K562 (cell line): Measurements from ENCODE around the gene PRDM11. TPM values are rescaled to one million over a fixed set of nuclear protein-coding genes. Genes with fewer than 3 reads are reported as not detected.

Experiments used
- ATAC-seq: fragments of 200-7000 bp; cut with Tn5 transposase; 3 replicates; pipeline ENCODE4 v1.9.1; 2020; ENCODE audit warnings: moderate library complexity
- BruUV-seq: library from RNA; stranded (reverse); fragments of 400-500 nt; replicated peaks from 2 replicates; lab custom pipeline; 2021; lab: Mats Ljungman, UMichigan
- CTCF ChIA-PET: fragments of 300-600 bp; formaldehyde crosslinking; extraction: SDS; loops from one replicate; lab custom pipeline; 2021; ENCODE audit warnings: low intra/inter-chr PET ratio; lab: Yijun Ruan, JAX
- POLR2A ChIA-PET: fragments of 300-600, 350-650 bp; sonication (Branson Sonifier 250); formaldehyde crosslinking; extraction: SDS; loops from one replicate; lab custom pipeline; 2021; ENCODE audit warnings: antibody characterized with exemption, inconsistent platforms; lab: Yijun Ruan, JAX
- DNase-seq, 4 experiments: peaks; one replicate each; pipeline versions ENCODE4 v3.0.0 to v3.0.0-alpha.2; 2011 to 2018; ENCODE audit warnings: low spot score in 3 of 4, mixed read lengths in 3 of 4; ENCODE audit errors: extremely low read depth in 1 of 4
- FAIRE-seq: peaks from 2 replicates; lab custom pipeline; 2011; peaks lifted over from hg19 to GRCh38; lab: Jason Lieb, UNC
- H2AFZ ChIP-seq: 2 replicates; pipeline ENCODE4 v1.6.0; 2011; ENCODE audit warnings: low read depth, low read length, control low read depth, inconsistent platforms
- H3K27ac ChIP-seq: fragments of 200-600 bp; 3 replicates; pipeline ENCODE4 v1.8.0; 2011; ENCODE audit warnings: low read depth, mild to moderate bottlenecking, control low read depth, inconsistent platforms, low read length, moderate library complexity, mixed read lengths; ENCODE audit errors: extremely low read depth
- H3K27me3 ChIP-seq, 2 experiments: fragments of 300-600 bp in 1 of 2; 2 replicates in 1 of 2; 3 replicates in 1 of 2; pipeline versions ENCODE4 v1.6.0 to v1.8.0; 2011; ENCODE audit warnings: inconsistent platforms in 2 of 2, low read length in 2 of 2, mild to moderate bottlenecking in 1 of 2, mixed read lengths in 1 of 2, moderate library complexity in 1 of 2; ENCODE audit not compliant: control insufficient read depth in 2 of 2, insufficient read depth in 2 of 2
- H3K36me3 ChIP-seq: fragments of 300-600 bp; 3 replicates; pipeline ENCODE4 v1.8.0; 2011; ENCODE audit warnings: mild to moderate bottlenecking, low read length, inconsistent platforms; ENCODE audit not compliant: control insufficient read depth, insufficient read depth
- H3K4me1 ChIP-seq, 2 experiments: fragments of 200-600 bp in 1 of 2; replicated peaks in 1 of 2; 2 replicates in 1 of 2; 3 replicates in 1 of 2; pipeline versions ENCODE4 v1.5.1 to v1.8.0; 2011; ENCODE audit warnings: inconsistent platforms in 2 of 2, low read length in 2 of 2, mild to moderate bottlenecking in 1 of 2, mixed read lengths in 1 of 2, moderate library complexity in 1 of 2; ENCODE audit not compliant: control insufficient read depth in 2 of 2, insufficient read depth in 2 of 2
- H3K4me2 ChIP-seq: 2 replicates; pipeline ENCODE4 v1.6.1; 2011; ENCODE audit warnings: low read length, control low read depth, inconsistent platforms, mixed read lengths; ENCODE audit not compliant: insufficient read depth
- H3K4me3 ChIP-seq: fragments of 200-600 bp; sonication (generic), shearing (Covaris generic); 2 replicates; pipeline ENCODE4 v1.5.1; 2016; ENCODE audit warnings: control low read depth, inconsistent platforms
- H3K79me2 ChIP-seq: fragments of 200-600 bp; 3 replicates; pipeline ENCODE4 v1.8.0; 2011; ENCODE audit warnings: low read length, inconsistent platforms; ENCODE audit not compliant: control insufficient read depth, insufficient read depth
- H3K9ac ChIP-seq, 2 experiments: 2 replicates each; pipeline versions ENCODE4 v1.6.0 to v1.6.1; 2011; ENCODE audit warnings: low read depth in 2 of 2, low read length in 2 of 2, control low read depth in 1 of 2, inconsistent platforms in 1 of 2, mild to moderate bottlenecking in 1 of 2, mixed read lengths in 1 of 2; ENCODE audit not compliant: insufficient read depth in 1 of 2
- H3K9me1 ChIP-seq: one replicate; pipeline ENCODE4 v1.6.0; 2011; ENCODE audit warnings: inconsistent platforms, mild to moderate bottlenecking, low read length, moderate library complexity; ENCODE audit not compliant: control insufficient read depth, insufficient read depth
- H3K9me3 ChIP-seq: replicated peaks from 2 replicates; pipeline ENCODE4 v1.5.1; 2011; ENCODE audit warnings: low read depth, low read length, inconsistent platforms; ENCODE audit not compliant: control insufficient read depth, insufficient read depth
- H4K20me1 ChIP-seq: replicated peaks from 2 replicates; pipeline ENCODE4 v1.6.1; 2011; ENCODE audit warnings: low read length, inconsistent platforms, mixed read lengths; ENCODE audit not compliant: control insufficient read depth, insufficient read depth
- NFIC ChIP-seq: fragments of 450-650 bp; IDR thresholded peaks from 2 replicates; pipeline ENCODE4 v1.6.1; 2017; ENCODE audit warnings: mild to moderate bottlenecking, inconsistent platforms
- NFIX ChIP-seq: fragments of 250-450 bp; sonication (Bioruptor Pico); IDR thresholded peaks from 2 replicates; pipeline ENCODE4 v1.4.0; 2020; ENCODE audit warnings: low read depth, mild to moderate bottlenecking, moderate library complexity
- POLR2H ChIP-seq: IDR thresholded peaks from 2 replicates; pipeline ENCODE4 v1.6.1; 2016; ENCODE audit warnings: missing genetic modification characterization, low read depth, mild to moderate bottlenecking, control low read depth, missing compliant biosample characterization, moderate library complexity
- U2AF1 ChIP-seq: fragments of 200-400 bp; formaldehyde crosslinking; optimal IDR thresholded peaks from 2 replicates; pipeline ENCODE3; 2017; ENCODE audit warnings: mild to moderate bottlenecking, low read depth, low read length, moderate library complexity
- WHSC1 ChIP-seq: IDR thresholded peaks from one replicate; pipeline ENCODE4 v1.6.1; 2012; ENCODE audit warnings: low read length, control low read depth, inconsistent platforms
- ZFP30 ChIP-seq: fragments of 250-450 bp; sonication (Bioruptor Pico); IDR thresholded peaks from 2 replicates; pipeline ENCODE4 v1.8.0; 2022; ENCODE audit warnings: moderate library complexity, mild to moderate bottlenecking, inconsistent platforms, borderline replicate concordance
- ZNF707 ChIP-seq: fragments of 250-450 bp; sonication (Bioruptor Pico); conservative IDR thresholded peaks from 2 replicates; pipeline ENCODE4 v1.8.0; 2022; ENCODE audit warnings: inconsistent platforms, mild to moderate bottlenecking, moderate library complexity
- WGBS: fragments of 100-300 bp; shearing (Covaris generic); methylation state at CpG from one replicate; pipeline ENCODE4 v1.1.6; 2016; ENCODE audit warnings: low coverage, mixed read lengths; ENCODE audit not compliant: insufficient coverage; ENCODE audit errors: missing lambda C conversion rate; 5-methylcytosine and 5-hydroxymethylcytosine counted together
- in situ Hi-C: fragments of 300-500 bp; cut with MboI; formaldehyde crosslinking; loops from 4 replicates; pipeline ENCODE4 v1.15.0; 2018; ENCODE audit warnings: inconsistent platforms, mixed read lengths
- intact Hi-C: fragments of 100-400 bp; cut with micrococcal nuclease; formaldehyde crosslinking; loops from 2 replicates; pipeline ENCODE4 v1.14.2; 2022
- polyA plus RNA-seq, 8 experiments: library from polyadenylated mRNA; depleted of rRNA in 4 of 8; stranded (reverse) in 5 of 8; unstranded in 3 of 8; fragments of >200 nt; fragmentation: Nextera tagmentation in 2 of 8; fragmentation: Illumina TruSeq in 1 of 8; extraction: Ambion mirVana in 2 of 8; extraction: Trizol in 1 of 8; gene quantifications; 2 replicates each; pipeline versions ENCODE4 v1.2.1 to v1.2.3, GENCODE V29; 2011 to 2014; ENCODE audit warnings: inconsistent platforms in 1 of 8, missing spikeins in 1 of 8
- total RNA-seq, 7 experiments: library from RNA; depleted of rRNA in 6 of 7; stranded (reverse); fragments of >200 nt in 6 of 7; fragmentation: Illumina TruSeq in 2 of 7; extraction: Trizol in 2 of 7; gene quantifications; 2 replicates each; pipeline versions ENCODE4 v1.2.1 to v1.2.3, GENCODE V29; 2011 to 2021; ENCODE audit warnings: low replicate concordance in 1 of 7

PRDM11 gene
- total and polyA plus RNA-seq, 9 of the 15 experiments (the other 6 are each of a cell fraction or from before 2014, with no cell fraction given) = 0.01 to 1.1 (median 0.29) TPM

GRCh38 chr11:45169310-45170072 is 23.1 kb downstream of the PRDM11 start:
- ChIA-PET CTCF (no interaction called here), POLR2A (interaction anchor here (1.1 kb wide), 1 partner anchor 15 kb away, joined by 4 read pairs; no protein-coding TSS in a partner anchor)
- no TSS peak for BruUV-seq
- intact Hi-C loops (no loop called here), in situ Hi-C loops (no loop called here)
- DNase-seq = no peak
- Histone ChIP-seq H3K27me3 (peaks cover 0 to 13% of the 10 kb centered on the region in 2 experiments; a peak in 4 of 5 replicates), H3K36me3 (no peaks in the 10 kb centered on the region), H3K9me1 (no peaks in the 10 kb centered on the region), H3K79me2 (no peaks in the 10 kb centered on the region), H3K4me1 (no peaks in the 10 kb centered on the region), H3K4me2 (no peak overlapping the region), H3K9me3 (no peaks in the 10 kb centered on the region), H4K20me1 (peaks cover 5% of the 10 kb centered on the region; the same call in 1 of the 2 replicates), H3K4me3 (no peak overlapping the region), H3K27ac (no peak overlapping the region), H3K9ac (no peak overlapping the region), H2AFZ (no peak overlapping the region)
- WGBS = 2% methylated on average over 3 of the region's 3 CpGs
- no peak for TF ChIP-seq ZNF707 (CRISPR knock-in tag)
- TF ChIP-seq U2AF1 = no peak
- TF ChIP-seq POLR2H (tag) = no peak
- TF ChIP-seq WHSC1 = no peak
- TF ChIP-seq NFIC = peak; percentile 86
- TF ChIP-seq ZFP30 (CRISPR knock-in tag) = no peak
- peak; percentile 62 for TF ChIP-seq NFIX (CRISPR knock-in tag)
- ATAC-seq = no peak
- FAIRE-seq = no peak
